GM21390 (cell line): ENCODE data around the gene ADAM23.

Experiments
- ATAC-seq: cut with Tn5 transposase; IDR thresholded peaks from one replicate; pipeline ENCODE4 v1.9.1; 2021; ENCODE audit not compliant: unreplicated experiment

ADAM23 gene

DNA sequence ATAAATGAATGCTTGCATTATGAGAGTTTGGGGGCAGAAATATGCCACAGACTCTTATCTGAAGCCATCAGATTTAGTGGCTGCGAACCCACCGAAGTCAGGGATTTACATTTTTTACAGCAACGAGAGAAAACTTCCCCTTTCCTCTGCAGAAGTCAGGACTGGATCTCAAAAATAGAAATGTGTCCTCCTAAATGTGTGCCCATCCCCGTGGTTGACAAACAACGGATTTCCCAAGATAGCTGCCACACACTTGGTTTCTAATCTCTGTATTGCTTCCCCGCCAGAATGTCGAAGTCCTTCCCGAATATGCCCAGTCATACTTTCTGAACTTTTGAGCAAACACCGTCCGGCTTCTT, 879 bp upstream of the ADAM23 start:
- no peak for ATAC-seq

DNA sequence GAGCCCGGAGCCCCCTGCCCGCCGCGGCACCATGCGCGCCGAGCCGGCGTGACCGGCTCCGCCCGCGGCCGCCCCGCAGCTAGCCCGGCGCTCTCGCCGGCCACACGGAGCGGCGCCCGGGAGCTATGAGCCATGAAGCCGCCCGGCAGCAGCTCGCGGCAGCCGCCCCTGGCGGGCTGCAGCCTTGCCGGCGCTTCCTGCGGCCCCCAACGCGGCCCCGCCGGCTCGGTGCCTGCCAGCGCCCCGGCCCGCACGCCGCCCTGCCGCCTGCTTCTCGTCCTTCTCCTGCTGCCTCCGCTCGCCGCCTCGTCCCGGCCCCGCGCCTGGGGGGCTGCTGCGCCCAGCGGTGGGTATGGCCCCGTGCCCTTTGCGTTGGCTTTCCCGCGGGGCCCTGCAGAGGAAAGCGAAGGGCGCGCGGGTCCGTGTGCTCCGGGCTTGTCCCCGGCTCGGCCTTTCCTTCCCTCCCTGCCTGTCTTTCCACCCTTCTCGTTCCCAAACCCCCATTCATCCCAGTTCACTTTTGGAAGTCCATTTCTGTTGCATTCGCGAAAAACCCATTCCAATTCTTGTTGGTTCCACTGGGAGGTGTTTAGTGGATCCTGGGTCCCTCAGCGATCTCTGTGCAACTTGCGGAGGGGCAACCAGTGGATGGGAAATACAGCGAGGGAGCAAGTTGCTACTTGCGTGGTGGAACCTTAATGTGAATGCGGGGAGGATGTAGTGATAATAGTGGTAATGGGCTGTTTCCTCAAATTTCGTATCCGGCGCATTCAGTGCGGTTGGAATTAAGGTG, 599 bp downstream of the ADAM23 start:
- peak; percentile 46 for ATAC-seq

DNA sequence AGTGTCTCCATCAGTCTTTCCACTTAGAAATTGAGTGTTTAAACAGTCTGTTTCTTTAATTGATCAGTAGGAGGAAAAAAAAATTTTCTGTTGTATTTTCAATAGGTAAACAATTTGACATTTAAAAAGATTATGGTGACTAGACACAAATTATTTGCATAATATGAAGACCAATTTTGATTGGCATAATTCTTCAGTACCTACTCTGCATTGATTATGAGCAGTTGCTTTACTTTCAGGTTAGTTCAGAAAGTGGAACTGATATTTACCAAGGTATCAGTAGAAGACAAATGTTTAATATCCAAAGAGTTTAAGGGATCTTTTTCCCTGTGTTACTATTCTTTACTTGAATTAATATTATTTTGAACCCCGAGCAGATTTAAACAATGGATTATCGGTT, 2.6 kb downstream of the ADAM23 start:
- no peak for ATAC-seq

DNA sequence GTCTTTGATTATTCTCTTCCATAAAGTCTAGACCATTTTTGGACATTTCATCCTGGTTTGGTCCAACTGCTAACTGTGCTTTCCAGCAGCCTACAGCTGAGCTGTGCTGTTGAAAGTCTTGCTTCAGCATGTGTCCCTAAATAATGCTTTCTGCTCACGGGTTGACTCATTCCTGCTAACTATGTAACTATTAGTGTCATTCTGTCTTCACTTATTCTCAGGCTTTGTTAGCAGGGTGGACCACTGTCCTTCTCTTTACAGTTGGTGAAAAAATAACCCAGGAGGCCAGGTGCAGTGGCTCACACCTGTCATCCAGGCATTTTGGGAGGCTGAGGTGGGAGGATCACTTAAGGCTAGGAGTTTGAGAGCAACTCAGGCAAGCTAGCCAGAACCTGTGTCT, 8.9 kb downstream of the ADAM23 start:
- peak; percentile 60 for ATAC-seq

DNA sequence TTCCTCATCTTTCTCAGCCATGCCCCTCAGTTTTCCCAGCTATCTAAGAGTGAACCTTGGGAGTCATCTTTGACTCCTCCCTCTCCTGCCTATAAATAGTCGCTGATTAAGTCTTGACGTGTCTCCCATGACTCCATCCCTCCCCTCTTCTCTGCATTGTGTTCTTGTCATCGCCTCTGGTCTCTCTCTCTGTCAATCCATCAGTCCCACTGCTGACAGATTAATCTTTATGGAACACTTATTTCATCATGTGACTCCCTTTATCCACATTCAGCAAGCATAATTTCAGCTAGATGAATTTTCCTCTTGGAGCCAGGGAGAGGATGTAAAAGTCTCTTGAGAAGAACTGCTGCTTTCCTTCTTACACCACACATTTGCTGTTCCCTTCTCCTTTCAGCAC, 9.4 kb downstream of the ADAM23 start:
- ATAC-seq = no peak

DNA sequence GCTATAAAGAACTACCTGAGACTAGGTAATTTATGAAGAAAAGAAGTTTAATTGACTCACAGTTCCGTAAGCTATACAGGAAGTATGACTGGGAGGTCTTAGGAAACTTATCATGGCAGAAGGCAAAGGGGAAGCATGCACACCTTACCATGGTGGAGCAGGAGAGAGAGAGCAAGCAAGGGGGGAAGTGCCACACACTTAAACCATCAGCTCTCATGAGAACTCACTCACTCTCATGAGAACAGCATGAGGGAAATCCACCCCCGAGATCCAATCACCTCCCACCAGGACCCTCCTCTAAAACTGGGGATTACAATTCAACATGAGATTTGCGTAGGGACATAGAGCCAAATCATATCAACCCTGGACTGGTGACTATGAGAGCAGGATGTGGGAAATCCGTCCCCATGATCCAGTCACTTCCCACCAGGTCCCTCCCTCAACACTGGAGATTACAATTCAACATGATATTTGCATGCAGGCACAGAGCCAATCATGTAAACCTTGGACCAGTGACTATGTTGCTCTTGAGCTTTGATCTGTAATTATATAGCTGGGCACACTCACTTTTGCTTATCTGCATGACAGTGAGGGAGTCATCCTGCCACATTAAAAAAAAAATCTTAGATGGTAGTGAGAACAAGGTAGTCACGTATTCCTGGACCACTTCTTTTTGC, 12.9 kb downstream of the ADAM23 start:
- ATAC-seq = no peak

DNA sequence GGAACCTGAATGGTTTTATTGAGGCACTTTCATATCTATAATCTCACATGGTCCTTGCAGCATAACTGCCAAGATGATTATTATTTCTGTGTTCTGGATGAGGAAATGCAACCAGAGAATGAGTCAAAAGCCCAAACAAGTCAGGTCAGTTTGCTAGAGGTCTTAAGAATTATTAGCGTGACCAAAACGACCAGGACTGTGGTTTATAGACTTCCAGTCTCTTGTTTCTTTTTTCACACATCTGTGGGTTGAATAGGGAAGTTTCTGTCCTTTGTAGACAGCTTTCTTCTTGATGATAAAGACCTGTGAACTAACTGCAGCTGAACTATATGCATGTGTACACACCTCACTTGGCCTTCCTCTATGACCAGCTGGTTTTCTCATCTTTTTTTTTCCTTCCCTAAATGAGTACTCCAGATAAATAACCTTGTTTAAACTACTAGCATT, 13.9 kb downstream of the ADAM23 start:
- peak; percentile 95 for ATAC-seq

DNA sequence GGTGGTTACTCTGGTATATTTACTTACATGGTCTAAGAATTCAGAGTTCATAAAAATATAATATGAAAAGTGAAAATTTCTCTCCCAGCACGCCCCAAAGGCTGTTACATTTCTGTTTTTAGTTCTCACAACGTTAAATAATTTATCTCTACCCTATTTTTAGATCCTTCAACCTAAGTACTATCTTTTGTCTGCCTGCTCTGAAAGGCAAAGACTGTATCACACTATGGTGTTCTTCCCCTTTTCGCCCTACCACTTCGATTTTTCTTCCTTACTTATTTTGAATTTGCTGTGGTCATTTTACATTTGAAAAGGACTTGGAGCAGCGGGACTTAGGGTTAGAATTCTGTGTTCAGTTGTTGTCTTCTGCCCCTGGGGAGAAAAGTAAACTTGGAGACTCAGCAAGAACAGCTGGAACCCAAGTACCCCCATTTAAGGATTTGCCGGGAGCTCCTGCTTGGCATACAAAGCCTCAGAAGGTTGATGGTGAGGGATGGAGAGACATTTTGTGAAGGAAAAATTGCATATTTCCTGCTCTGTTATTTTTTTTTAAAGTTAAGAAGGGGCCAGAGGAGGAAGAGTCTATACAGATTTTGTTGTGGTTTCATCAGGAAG, 19.0 kb downstream of the ADAM23 start:
- ATAC-seq = no peak

DNA sequence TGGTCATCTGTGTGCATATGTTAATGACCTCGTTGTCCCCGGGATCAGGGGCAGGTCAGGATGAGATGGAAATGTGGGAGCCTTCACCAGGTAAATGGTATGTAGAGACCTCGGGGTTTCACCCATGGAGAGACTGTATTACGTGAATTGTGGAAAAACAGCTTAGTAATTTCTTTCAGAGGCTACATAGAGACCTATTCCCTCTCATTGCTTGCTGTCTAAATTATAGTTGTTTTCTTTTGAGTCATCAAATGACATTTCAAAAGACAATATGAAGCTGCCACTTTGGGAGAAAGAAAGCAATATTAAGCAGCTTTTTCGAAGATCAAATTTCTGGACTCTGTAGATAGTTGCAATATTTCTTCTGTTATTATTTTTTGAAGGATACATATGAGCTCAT, 20.4 kb downstream of the ADAM23 start:
- no peak for ATAC-seq

DNA sequence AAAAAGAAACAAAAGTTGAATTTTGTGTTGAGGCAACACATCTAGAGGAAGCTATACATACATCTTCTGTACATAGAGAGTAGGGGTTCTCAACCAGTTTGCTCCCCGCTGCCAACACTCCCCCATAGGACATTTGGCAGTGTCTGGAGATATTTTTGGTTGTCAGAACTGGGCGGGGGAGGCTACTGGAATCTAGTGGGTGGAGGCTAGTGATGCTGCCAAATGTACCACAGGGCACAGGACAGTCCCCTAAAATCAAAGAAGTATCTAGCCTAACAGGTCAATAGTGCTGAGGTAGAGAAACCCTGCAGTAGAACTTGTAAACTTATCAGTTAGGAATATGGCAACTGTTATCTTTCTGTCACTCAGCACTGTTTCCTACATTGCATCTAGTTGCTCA, 21.3 kb downstream of the ADAM23 start:
- ATAC-seq = no peak

DNA sequence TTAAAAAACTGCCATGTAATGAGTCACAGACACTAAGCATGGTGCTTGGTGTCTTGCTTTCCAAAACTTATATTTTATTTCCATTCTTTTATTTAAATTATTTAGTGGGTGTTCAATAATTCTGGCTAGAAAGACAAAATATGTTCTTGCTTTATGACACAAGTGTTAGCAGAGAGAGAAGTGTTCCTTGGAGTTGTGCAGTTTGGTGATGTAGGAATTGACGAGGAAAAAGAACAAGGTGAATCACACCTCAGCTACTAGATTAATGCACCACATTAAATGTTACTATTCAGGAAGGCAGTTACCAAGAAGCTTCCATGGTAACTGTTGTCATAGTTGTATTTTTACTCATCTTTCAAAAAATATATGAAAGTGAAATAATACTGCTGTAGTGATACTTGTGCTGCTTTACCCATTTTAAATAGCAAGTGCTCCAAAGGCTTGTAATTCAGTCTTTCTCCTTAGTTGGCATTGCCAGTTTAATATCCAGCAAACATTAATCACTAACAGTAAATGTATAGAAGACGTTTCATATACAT, 28.3 kb downstream of the ADAM23 start:
- no peak for ATAC-seq

DNA sequence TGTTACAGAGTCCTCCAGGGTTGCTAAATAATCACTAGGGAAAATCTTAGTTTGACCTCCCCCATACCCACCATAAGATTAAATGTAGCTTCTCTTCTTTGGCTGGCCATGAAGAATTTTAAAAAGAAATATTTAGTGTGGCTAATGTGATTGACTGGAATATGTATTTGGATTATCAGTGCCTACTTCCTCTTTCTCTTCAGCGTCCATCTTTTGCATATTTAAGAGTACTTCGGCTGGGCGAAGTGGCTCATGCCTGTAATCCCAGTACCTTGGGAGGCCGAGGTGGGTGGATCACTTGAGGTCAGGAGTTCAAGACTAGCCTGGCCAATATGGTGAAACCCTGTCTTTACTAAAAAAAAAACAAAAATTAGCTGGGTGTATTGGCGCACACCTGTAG, 28.8 kb downstream of the ADAM23 start:
- no peak for ATAC-seq

DNA sequence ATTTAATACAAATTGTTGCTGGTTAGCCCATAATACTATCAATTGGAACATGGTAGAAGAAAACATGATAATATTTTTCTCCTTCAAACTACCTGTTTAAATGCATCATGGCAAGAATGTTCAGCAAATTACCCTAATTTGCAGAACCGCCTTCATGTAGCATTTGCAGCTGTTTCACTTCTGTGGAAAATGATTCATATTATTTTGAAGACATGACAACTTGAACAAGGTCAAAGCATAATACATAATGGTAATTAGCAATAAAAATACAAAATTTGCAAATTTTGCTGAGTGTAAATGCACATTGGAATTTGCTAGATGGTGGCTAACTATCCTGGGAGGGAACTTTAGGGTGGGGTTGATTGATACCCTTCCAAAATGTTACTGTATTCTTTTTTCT, 30.8 kb downstream of the ADAM23 start:
- ATAC-seq = no peak

DNA sequence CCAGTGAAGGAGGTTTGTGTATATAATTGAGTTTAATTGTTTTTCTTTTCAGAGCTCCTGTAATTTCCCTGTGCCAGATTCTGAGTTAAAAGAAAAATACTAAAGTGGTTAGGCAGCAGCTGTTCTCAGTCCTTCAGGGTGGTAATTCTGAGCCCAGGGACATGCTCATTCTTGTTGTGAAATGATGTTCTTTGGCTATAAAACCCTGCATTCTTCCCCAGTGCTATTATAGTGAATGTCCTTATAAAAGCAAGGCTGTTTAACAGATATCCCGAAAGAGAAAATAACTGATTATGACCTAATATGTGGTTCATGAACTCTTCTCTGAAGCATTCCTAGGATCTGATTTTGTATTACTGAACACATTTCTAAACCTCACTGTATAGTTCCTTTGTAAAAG, 34.0 kb downstream of the ADAM23 start:
- no peak for ATAC-seq

DNA sequence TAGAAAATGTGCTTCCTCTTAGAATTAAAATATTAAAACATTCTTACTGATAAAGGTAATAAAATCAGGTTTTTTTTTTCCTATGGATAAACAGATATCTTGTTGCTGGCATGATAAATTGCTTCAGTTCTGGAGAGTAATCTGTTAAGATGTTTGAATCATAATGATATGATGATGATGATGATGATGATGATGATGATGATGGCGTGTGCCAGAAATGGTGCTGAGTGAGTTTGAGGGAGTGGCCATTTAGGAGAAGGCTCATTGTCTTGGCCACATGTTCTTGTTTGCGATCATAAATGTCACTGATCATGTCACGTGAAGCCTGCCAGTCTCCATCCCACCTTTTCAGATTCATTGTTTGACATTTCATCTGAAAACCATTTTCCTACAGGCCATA, 35.0 kb downstream of the ADAM23 start:
- no peak for ATAC-seq

DNA sequence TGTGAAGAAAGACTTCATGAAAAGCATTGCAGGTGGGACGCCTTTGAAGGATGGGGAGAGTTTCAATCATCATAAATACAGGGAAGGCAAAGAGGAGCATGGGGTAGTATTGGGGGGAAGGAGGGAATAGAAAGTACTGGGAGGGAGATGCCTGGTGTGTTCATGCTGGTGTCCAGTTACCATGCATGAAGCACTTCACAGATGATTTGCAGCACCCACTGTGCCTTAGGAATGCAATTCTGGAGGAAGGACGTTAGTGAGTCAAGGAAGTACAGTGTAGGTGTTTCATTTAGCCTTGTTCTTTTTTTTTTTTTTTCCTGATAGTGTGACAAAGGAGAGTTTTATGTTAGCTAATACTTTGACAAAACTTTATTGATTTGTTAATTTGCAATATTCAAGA, 36.8 kb downstream of the ADAM23 start:
- ATAC-seq = no peak

DNA sequence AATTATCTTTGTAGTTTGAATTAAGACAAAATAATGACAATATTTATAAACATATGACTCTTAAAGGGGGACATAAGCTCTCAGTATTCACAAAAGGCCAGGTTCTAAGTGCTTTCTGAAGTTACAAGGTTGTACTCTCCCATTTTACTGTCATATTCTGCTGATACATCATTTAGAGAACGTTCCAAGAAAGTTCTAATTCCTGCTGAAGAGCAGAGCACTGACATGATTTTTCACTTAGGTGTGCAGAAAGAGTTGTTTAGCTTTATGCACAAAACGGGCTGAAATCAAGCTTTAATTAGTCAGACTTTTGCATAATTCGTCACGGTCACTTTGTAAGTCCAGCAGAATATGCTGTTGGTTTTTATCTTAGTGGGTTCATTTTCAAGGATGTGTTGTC, 37.3 kb downstream of the ADAM23 start:
- ATAC-seq = no peak

DNA sequence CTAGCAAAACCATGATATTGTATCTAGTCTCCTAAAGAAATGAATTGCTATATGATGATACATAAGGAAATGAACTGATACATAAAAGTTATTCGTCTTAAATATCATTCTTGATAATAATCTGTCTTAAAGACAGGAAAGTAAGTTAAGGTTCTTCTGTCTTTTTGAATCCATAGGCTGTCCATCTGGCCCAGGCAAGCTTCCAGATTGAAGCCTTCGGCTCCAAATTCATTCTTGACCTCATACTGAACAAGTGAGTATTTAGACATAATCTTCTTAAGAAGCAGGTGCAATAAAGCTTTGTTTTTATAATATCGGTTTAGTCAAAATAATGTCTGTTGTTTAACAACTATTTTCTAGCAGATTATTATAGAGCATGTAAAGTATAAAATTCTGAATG, 37.7 kb downstream of the ADAM23 start:
- ATAC-seq = no peak

DNA sequence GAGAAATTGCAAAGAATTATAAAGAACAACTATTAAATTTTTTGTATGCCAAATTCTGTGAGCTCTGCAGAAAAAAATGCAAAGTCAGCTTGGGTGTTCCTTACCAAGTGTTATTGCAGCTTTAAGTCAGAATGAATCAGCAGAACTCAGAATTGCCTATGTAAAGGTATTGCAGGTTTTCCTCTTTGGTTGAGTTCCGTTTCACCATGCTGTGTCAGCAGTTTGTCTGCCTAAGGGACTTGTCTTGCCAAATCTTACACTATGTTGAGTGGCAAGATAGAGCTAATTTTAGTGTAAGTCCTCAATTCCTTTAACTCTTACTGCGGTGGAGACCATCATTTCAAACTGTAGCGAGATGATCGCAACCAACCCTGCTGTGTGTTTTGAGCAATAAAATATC, 38.8 kb downstream of the ADAM23 start:
- no peak for ATAC-seq

DNA sequence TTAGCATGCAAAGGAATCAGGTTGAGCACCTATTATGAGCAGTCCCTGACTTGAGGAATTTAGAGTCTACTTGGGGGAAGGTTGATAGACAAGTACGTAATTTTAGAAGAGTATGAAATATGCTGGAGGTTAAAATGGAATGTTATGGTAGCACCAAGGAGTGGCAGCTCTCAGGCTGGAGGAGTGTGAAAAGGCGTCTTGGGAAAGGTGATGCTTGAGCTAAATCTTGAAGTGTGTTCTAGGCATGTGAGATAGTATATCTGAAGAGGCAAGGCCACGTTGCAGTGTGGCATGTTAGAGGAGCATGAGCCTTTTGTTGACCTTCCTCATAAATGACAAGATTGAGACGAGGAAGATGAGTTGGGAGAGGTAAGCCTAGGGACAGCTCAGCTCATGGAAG, 39.3 kb downstream of the ADAM23 start:
- ATAC-seq = no peak

DNA sequence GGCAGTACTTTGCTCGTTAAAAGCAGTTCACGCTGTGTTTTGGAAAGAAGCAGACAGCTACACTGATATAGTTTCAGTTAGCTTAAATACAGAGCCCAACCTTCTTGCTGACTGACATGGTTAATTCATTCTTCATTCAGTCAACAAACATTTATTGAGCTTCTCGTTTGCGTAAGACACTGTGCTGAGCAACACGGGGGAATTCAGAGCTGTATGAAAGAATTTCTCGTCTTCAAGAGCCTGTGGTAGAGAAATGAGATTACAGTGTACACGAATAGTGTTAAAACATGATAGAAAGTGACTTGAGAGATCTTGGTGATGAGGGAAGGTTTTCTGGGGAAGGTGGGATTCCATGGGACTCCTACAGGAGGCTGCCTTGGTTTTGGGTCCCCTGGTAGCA, 44.7 kb downstream of the ADAM23 start:
- no peak for ATAC-seq

DNA sequence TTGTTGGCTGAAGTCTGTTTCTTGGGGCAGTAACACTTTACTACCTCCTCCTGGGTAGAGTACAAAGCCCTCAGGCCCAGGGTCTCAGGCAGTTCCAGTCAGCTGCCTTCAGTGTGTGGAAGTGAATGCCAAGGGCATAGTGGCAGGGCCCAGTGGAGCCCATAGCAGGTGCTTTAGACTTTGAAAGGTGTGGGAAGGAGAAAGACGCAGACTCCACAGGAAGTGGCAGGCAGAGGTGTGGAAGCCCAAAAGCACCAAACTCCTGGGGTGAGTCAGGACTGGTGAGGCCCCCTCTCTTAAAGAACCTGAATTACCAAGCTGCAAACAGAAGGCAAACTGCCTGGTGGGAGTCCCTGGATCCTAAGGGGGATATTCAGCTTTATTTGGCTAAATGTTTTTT, 45.3 kb downstream of the ADAM23 start:
- ATAC-seq = no peak
